T-helper 1 cell treated with Interleukin-12 subunit alpha and Interleukin-12 subunit beta and Interleukin-4 antibody, amounts not matched to agents 30 ng/mL and 1 ng/mL, for 36 hours (primary cell): ENCODE measurements around the gene HDAC7. TPM values are rescaled to one million over a fixed set of nuclear protein-coding genes. Genes with fewer than 3 reads are reported as not detected.

Source experiments
- intact Hi-C: fragments of 100-400 bp; cut with micrococcal nuclease; formaldehyde crosslinking; loops from one replicate; pipeline ENCODE4 v1.15.1; 2024
- total RNA-seq: library from RNA; stranded (reverse); gene quantifications from 2 replicates; pipeline ENCODE4 v1.2.3, GENCODE V29; 2022

The HDAC7 gene
- total RNA-seq, 1 donor from 2014 or later, result 214 TPM

DNA sequence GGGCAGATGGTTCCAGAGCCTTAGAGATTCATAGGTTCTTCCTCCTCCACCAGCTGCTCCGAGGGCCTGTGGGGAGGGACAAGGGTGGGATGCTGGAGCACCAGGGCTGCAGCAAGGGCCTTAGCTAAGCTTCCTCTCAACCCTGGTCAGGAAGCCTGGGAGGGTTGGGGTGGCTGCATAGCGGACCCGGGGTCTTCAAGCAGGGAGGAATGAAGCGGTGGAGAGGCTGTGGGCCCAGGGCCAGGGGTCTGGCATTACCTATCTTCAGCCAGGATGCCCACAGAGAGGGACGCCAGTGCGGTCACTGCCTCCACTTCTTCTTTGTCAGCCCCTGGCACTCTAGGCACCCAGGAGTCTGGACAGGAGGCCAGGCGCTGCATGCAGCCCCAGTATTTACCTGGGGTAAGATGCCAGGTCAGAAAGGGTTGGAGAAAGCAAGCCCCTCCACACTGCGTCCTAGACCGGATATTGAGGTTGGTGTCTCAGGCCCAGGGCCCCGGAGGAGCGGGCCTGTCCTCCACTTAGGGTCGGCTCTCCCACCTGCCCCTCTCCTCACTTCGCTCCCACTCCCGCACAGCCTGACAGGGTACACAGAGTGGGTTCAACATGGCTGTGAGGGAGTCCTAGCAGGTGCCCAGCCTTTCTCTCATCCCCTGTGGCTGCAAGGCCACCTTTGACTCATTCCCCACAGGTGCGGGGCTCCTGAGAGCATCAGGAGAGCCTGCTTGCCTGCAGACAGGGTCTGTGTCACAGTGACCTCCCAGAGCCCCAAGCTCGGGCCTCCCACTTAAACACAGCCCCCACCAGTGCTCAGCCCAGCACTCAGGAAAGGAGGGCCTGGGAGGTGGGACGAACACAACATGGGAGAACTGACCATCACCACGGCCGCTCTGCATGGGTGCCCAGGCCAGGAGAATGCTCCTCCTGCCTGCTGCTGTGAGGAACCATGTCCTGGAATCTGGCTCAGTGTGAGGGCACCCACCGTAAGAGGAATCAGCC, 35.6 kb downstream of the HDAC7 start:
- intact Hi-C loops, result no loop called here

DNA sequence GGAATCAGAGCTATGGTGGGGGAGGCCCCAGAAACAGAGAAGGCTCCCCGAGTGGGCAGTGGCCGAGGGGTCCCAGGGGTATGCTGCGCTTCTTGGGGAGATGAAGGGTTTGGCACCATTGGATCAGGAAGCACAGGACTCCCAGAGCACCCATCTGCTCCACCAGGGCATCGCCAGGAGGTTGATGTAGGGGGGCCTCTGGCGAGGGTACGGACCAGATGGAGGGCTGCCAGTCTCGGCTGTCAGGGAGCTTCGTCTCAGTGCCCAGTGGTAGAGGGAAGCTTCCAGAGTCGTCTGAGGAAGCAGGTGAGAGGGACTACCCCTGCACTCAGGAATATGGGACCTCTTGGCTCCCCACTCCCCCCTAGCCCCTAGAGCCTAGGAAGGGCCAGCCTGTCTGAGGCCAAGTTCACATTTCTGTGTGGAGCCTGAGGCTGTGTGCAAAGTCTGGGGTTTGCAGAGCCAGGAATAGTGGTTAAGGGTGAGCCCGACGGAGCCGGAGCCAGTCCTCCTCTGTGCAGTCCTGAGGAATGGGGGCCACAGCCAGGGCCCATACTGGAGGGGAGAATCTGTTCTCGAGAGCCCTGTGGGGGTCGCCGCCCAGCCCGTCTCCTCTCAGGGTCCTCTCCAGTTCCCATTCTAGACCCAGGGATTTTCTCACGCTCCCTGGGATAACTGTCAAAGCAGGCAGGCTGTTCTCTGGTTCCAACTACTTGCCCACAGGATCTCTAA, 36.5 kb downstream of the HDAC7 start:
- intact Hi-C loops, result no loop called here

DNA sequence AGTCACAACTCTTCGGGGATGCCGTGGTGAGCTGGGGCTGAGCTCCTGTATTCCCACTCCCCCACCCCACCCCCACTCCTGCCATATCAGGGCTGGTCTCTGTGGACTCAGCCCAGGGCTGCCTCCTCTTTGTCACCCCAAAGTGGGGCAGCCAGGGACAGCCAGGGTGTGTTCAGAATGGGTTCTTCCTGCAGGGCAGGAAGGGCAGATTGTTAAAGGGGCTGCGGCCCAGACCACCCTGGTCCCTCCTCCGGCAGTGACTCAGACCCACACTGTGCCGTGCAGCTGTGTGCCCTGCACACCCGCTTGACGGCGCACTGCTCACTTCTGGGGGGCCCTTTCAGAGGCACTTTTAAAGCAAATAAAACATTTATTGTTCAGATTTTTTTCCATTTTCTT, 37.3 kb downstream of the HDAC7 start:
- intact Hi-C loops, result no loop called here

DNA sequence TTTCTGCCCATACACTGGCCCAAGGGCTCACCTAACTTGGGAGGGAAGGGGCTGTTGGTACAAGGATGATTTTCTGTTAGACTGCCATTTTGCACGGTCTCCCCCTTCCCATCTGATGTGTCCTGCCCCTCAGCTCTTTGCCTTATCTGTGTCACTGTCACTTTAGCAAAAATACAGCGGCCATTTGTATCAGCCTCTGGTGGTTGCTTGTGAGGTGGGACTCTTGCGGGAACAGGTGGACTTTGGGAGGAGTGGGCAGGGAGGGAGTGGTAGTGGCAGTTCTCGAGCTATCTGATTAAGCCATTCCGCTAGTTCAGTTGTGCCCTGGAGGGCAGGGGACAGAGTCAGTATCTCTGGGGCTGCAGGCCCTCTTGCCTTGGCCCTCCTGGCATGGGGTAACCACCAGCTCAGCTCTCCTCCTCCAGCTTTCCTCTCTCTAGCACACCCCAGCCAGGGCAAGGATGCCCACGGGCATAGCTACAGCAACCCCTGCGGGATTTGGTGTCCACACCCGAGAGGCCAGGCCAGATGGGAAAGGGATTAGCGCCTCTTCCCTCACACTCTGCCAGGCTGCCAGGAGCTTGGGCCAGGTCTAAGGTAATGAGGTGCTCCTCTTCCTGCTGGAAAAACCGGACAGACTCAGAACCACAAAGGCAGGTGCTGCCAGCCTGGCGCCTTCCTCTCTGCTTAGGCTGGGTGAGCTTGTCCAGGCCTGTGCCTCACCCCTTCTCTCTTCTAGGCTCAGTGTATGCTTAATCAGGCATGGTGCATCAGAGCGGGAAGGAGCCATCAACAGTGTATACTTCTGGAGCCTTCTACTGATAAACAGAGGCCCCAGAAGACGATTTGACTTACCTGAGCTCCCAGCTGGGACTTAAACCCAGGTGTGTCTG, 38.0 kb downstream of the HDAC7 start:
- intact Hi-C loops, result no loop called here

DNA sequence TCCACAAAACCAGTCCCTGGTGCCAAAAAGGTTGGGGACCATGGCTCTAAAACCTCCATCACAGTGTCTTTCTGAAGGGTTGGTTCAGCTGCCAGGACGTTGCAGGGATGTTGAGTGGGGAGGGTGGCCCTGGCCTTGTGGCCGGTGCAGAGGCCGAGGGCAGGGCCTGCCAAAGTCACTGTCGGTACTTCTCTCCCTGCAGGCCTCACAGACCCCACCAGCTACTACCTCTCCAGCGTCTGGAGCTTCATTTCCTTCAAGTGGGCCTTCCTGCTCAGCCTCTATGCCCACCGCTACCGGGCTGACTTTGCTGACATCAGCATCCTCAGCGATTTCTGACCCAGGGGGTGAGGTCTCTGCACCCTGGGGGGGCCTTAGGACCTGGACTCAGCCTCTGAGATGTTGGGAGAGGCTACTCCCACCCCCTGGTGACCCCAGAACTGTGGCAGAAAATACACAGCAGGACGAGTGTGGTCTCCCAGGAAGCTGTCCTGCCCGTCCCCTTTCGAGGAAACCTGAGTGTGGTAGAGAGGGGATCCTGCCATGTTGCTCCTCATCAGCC, 39.7 kb downstream of the HDAC7 start:
- intact Hi-C loops, result loop anchor here (1.0 to 2.0 kb wide), 8 partner anchors 22 to 377 kb away; partner anchors contain the start of genes ASB8, RPAP3 and TMEM106C

DNA sequence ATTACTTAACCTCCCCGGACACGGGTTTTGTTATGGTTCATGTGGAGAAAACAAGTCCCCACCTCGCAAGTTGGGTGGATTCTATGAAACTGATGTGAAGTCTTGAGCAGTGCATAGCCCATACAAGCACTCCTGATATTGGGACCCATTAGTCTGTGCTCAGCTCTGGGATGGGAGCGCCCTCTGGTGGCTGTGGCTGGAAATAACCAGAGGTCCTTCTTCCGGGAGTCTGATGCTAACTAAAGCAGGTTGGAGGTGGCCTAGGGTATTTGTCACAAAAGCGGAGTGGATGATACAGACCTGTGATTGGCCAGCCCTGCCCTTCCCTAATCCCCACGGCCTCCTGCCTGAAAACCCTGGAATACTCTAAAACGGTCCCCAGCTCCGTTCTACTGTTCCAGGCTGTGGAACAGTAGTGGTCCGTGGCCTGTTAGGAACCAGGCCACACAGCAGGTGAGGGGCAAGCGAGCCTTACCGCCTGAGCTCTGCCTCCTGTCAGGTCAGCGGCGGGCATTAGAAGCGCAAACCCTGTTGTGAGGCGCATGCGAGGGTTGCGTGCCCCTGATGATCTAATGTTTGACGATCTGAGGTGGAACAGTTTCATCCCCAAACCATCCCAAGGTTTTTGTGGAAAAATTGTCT, 40.3 kb downstream of the HDAC7 start:
- intact Hi-C loops, result loop anchor here (1.0 to 2.0 kb wide), 8 partner anchors 23 to 378 kb away; partner anchors contain the start of genes ASB8, RPAP3 and TMEM106C

DNA sequence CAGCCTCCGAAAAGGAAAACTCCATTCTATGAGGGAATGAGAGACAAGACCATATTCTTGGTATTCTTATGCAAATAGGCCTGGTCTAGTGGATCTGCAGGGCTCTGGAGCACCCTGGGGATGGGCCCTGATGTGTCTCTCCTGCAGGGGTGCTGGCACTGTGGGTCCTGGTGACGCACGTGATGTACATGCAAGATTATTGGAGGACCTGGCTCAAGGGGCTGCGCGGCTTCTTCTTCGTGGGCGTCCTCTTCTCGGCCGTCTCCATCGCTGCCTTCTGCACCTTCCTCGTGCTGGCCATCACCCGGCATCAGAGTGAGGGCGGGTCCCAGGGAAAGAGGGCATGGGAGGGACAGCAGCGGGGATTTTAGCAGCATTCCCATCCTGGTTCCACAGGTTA, 40.8 kb downstream of the HDAC7 start:
- intact Hi-C loops, result loop anchor here (1.0 to 2.0 kb wide), 8 partner anchors 23 to 378 kb away; partner anchors contain the start of genes ASB8, RPAP3 and TMEM106C

DNA sequence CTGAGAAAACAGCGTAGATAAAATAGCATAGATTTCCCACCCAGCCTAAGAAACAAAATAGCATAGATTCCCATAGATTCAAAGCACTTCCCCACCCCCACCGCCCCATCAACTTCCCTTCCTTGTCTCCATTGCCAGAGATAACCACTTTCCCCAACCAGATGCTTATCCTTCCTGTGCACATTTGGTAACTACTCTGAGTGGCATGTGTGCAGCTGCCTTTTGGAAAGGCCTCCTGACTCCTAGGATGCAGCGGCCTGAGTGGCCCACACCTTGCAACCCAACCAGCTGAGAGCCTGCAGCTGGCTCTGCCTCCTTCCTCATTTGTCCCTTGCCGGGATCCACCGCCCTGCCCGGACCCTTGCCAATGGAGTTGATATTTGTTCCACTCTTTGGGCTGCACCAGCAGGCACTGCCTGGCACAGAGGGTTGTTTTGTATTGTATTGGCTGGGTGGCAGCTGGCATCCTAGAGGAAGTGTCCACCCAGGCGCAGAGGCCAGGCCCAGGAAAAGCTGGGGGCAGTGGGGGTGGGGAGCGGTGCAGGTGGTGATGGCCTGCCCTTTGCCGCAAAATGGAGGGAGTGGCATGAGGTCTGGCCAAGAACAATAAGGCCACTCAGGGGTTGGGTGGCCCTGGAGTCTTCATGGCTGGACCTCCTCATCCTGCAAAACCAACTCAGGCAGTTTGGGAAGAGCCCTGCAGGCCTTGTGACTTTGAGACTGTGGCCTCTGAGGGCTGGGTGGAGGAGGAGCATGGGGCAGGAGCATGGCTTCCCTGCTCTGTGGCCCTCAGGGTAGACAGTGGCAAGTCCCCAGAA, 41.8 kb downstream of the HDAC7 start:
- intact Hi-C loops, result loop anchor here (2.0 kb wide), 1 partner anchor 185 kb away; the partner anchor contains the start of gene TMEM106C

DNA sequence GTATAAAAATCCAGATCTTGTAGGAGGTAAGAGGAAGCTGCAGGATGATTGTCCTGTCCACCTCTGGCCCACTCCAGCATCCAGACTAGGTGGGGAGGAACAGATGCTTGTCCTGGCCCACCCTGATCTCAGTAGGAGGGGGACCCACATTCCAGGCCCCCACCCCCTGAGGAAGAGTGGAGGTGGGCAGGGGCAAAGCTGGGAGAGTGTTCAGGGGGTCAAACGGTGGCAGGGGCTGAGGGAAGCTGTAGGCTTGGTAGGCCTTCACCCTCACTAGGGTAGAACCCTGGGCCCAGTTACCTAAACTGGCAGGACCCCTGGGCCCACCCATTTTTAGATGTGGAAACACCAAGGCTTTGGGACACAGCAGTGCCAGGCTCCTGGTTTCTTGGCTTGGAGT, 42.6 kb downstream of the HDAC7 start:
- intact Hi-C loops, result no loop called here

DNA sequence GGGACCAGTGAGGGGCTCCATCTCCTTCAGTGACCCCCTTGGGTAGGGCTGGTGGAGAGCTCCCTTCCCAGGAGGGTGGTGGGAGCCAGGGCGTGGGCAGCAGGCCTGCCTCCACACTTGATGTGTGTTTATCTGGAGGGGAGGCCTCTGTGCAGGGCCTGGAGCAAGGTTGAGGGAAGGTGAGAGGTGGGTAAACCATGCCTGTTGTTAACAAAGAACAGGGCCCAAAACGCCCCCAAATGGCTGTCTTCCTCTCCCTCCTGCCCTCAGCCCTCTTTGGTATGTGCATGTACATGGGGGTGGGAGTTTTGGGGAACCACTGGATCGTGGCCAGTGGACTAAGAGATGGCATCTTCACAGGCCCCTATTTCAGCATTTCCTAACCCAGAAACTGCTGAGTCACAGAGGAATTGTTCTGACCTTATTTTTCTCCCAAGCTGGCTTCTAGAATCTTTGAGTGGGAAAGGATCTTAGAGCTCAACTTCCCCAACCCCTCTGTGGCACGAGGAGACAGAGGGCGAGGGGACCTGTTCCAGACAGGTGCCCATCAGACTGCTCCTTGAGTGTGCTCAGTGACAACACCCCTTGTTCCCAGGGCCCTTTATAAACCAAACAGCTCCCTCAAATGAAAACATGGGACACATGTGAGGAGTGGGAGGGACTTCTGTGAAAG, 43.1 kb downstream of the HDAC7 start:
- intact Hi-C loops, result no loop called here

DNA sequence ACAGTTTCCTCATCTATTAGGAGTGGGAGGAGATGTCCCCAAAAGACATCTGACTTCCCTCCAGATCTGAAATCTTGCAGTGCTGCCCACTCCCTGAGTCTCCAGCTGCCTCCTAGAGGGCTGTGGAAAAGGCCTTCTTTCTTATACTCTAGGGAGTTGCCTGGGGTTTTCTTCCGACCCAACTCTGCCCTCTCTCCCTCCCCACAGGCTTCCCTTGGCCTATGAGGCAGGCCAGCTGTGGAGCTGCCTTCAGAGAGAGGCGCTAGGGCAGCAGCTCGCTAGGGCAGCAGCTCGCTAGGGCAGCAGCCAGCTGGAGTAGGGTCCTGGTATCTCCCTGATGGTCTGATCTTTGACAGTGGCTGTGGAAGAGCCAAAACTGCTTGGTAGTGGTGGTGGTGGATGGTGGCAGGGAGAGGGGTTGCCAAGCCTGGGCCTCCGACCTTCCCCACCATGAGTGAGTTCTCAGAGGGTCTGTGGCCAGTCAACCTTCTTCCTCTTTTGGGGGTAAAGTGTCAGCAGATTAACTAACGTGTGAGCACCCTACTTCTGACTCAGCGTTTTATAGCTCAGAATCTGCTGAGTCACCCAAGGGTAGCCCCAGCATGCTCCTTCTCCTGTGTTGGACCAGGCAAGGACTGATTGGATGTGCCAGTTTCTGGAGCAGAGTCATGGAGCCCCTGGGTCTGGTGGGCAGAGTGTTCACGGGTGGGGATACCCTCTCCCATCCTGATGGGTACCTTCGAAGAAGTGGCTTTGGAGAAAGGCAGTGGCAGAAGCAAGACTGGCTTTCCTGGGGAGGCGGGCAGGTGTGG, 44.4 kb downstream of the HDAC7 start:
- intact Hi-C loops, result no loop called here

DNA sequence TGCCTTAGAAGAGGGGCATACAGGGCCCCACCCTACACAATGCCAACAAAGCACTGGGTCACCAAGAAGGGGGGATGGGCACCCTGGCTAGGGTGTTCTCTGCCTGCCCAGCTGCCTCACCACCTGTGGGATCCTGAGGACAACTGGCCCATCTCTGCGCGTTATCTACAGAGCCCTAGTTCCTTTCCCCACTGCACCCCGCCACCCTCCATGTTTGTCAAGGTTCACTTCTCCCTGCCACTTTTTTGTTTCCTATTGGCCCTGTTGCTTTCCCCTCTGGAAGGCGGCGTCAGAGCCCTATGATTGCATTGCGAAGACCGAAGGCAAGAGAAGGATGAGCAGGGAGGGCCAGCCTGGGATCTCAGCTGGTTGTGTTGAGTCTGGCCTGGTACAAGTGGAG, 45.0 kb downstream of the HDAC7 start:
- intact Hi-C loops, result no loop called here

DNA sequence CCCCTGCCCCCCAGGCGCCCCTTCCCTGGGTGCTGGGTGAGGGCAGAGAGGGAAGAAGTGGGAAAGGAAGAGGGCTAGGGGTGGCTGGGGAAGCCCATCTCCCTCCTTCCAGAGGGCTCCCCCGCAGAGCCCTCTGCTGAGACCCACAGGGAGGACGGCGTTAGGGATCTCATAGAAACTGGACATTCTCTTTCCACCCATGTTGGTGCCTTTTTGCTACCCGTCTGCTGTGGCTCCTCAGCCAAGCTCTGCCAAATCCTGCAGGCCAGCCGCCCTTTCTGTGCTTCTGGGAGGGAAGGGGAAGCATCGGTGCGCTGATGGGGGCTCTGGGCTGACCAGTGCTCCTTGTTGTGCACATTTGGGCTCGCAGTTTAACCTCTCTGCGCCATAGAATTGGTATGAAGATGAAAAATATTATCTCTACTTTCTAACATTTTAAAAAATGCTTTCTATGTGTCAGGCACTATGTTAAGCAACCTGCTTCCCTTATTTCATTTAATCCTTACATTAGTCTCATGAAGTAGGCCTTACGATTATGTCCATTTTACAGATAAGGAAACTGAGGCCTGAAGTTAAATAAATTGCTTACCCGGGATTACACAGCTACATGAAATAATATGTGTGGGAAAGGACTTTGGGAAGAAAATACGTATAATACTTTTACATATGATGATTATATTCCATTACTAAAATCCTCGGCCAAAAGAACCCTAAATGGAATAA, 45.7 kb downstream of the HDAC7 start:
- intact Hi-C loops, result loop anchor here (1.0 to 2.0 kb wide), 3 partner anchors 15 to 68 kb away; partner anchors contain the start of genes RAPGEF3 and RPAP3

DNA sequence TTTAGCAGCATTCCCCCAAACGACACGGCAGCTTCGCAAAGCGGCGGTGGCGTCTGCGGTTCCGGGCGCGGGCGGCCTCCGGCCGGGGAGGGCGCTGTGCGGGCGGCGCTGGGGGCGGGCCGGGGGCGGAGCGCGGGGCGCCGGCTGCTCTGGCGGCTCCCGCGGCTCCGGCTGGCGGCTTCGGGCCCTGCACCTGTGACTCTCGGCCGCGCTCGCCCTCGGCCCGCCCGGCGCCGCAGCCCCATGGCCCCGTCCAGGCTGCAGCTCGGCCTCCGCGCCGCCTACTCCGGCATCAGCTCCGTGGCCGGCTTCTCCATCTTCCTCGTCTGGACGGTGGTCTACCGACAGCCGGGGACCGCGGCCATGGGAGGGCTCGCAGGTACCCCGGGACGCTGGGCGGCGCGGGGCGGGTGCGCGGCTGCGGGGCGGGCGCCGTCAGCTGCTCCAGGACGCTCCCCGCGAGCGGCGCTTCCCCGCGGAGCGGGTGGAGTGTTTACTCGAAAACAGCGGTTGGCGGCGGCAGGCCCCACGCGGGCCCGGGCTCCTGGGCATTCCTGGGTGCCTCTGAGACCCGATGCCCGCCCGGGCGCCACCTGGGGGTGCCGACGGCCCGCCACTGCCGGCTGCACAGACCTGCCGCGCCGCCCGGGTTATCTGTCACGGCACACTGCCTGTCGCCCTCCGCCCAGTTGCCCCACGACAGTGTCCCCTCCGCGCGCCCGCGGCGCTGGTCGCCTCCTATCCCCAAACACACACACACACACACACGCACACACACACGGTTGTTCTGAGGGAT, 46.4 kb downstream of the HDAC7 start, which contains the start of gene SLC48A1:
SLC48A1 (plus strand) TSS at position 177 of the 796 bp plus-strand sequence; CDS start at position 244, 67 bp downstream.
- intact Hi-C loops, result loop anchor here (1.0 to 2.0 kb wide), 3 partner anchors 14 to 67 kb away; partner anchors contain the start of genes RAPGEF3 and RPAP3

DNA sequence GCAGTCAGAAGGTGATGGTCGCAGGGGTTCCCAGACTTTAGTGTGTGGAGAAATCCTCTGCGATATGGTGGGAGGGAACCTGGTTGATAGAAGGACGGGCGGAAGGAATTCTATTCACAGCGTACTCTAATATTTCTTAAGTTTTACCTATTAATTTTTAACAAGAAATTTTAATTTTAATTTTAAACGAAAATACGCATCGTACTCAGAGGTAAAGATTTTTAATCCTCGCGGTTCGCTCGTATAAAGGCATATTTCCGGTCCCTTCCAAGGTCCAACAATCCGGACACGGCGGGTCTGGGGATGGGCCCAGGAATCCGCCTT, 47.0 kb downstream of the HDAC7 start:
- intact Hi-C loops, result loop anchor here (1.0 to 2.0 kb wide), 3 partner anchors 14 to 66 kb away; partner anchors contain the start of genes RAPGEF3 and RPAP3

DNA sequence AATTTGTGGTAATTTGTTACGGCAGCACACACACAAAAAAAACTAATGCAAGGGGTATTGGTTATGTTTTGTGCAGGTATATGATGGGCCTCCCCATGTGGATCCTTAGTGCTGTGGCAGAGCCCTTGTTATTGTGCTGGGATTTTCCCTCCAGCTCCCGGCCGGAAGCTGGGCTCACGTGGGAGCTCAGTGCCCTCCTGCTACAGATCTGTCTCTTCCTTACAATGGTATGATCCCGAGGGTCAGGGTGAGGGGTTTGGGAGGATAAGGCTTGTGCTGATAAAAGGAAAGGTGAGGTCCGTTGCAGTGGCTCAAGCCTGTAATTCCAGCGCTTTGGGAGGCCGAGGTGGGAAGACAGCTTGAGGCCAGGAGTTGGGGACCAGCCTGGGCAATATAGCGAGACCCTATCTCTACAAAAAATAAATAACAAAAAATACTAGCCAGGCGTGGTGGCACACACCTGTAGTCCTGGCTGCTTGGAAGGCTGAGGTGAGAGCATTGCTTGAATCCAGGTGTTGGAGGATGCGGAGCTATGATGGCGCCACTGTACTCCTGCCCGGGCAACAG, 47.5 kb downstream of the HDAC7 start:
- intact Hi-C loops, result loop anchor here (2.0 kb wide), 2 partner anchors 13 to 37 kb away; partner anchors contain the start of gene RAPGEF3
